GM23338 (cell line): Measurements from ENCODE around the gene BEST4. TPM values are rescaled to one million over a fixed set of nuclear protein-coding genes. Genes with fewer than 3 reads are reported as not detected.
A peak's percentile ranks its signal among the peaks of the same experiment; 100 is the strongest.

Experiments used
- ATAC-seq: fragments of 200-7000 bp; cut with Tn5 transposase; 3 replicates; pipeline ENCODE4 v1.9.1; 2020
- DNase-seq: peaks from one replicate; pipeline ENCODE4 v3.0.0-alpha.2; 2015; ENCODE audit warnings: low spot score
- H2AFZ ChIP-seq: fragments of 200-600 bp; sonication (generic); 2 replicates; pipeline ENCODE4 v1.8.0; 2016; ENCODE audit warnings: antibody characterized with exemption, mild to moderate bottlenecking, moderate library complexity
- H3F3A ChIP-seq: fragments of 200-600 bp; sonication (generic); replicated peaks from 2 replicates; pipeline ENCODE4 v1.8.0; 2017; ENCODE audit warnings: antibody characterized with exemption, mixed run types, low read depth
- H3K27ac ChIP-seq: fragments of 200-600 bp; sonication (generic); 2 replicates; pipeline ENCODE4 v1.6.1; 2016; ENCODE audit warnings: low read depth
- H3K27me3 ChIP-seq: fragments of 200-600 bp; sonication (generic); 2 replicates; pipeline ENCODE4 v1.8.0; 2016; ENCODE audit warnings: mild to moderate bottlenecking, mixed run types, moderate library complexity; ENCODE audit not compliant: insufficient read depth
- H3K36me3 ChIP-seq: fragments of 200-600 bp; sonication (generic); 2 replicates; pipeline ENCODE4 v1.8.0; 2016; ENCODE audit warnings: mild to moderate bottlenecking; ENCODE audit not compliant: insufficient read depth
- H3K4me1 ChIP-seq: fragments of 200-600 bp; sonication (generic); 2 replicates; pipeline ENCODE4 v1.8.0; 2016; ENCODE audit warnings: mild to moderate bottlenecking, moderate library complexity; ENCODE audit not compliant: insufficient read depth
- H3K4me2 ChIP-seq: fragments of 200-600 bp; sonication (generic); 2 replicates; pipeline ENCODE4 v1.7.1; 2017; ENCODE audit warnings: mixed run types
- H3K4me3 ChIP-seq: fragments of 200-600 bp; sonication (generic); 2 replicates; pipeline ENCODE4 v1.6.1; 2016; ENCODE audit warnings: mixed run types
- H3K79me2 ChIP-seq: fragments of 200-600 bp; sonication (generic); replicated peaks from 2 replicates; pipeline ENCODE4 v1.8.0; 2017; ENCODE audit warnings: mild to moderate bottlenecking; ENCODE audit not compliant: insufficient read depth
- H3K9me2 ChIP-seq: fragments of 200-600 bp; sonication (generic); 2 replicates; pipeline ENCODE4 v1.8.0; 2017; ENCODE audit not compliant: insufficient read depth
- H4K20me1 ChIP-seq: fragments of 200-600 bp; sonication (generic); replicated peaks from 2 replicates; pipeline ENCODE4 v1.8.0; 2017; ENCODE audit warnings: mild to moderate bottlenecking; ENCODE audit not compliant: insufficient read depth
- H3K27ac Mint-ChIP-seq: 2 replicates; pipeline ENCODE4 v1.8.0; 2020; ENCODE audit warnings: inconsistent platforms, mild to moderate bottlenecking, moderate library complexity, mixed read lengths
- H3K27me3 Mint-ChIP-seq: 3 replicates; pipeline ENCODE4 v1.8.0; 2022; ENCODE audit warnings: low read depth, mild to moderate bottlenecking, moderate library complexity, mixed read lengths, inconsistent platforms; ENCODE audit not compliant: insufficient read depth, poor library complexity
- H3K36me3 Mint-ChIP-seq: 3 replicates; pipeline ENCODE4 v1.8.0; 2021; ENCODE audit warnings: low read depth, mild to moderate bottlenecking, inconsistent platforms, moderate library complexity, mixed read lengths
- H3K4me1 Mint-ChIP-seq: 3 replicates; pipeline ENCODE4 v1.8.0; 2020; ENCODE audit warnings: mild to moderate bottlenecking, inconsistent platforms, mixed read lengths
- H3K4me3 Mint-ChIP-seq: 3 replicates; pipeline ENCODE4 v1.8.0; 2021; ENCODE audit warnings: moderate library complexity, mild to moderate bottlenecking, inconsistent platforms, mixed read lengths
- H3K9me3 Mint-ChIP-seq: 3 replicates; pipeline ENCODE4 v1.8.0; 2020; ENCODE audit warnings: moderate library complexity, mild to moderate bottlenecking, inconsistent platforms, mixed read lengths
- CREB1 ChIP-seq: fragments of 250-450 bp; sonication (Bioruptor Pico); IDR thresholded peaks from 2 replicates; pipeline ENCODE4 v1.5.0; 2020; ENCODE audit warnings: low read depth, mild to moderate bottlenecking, moderate library complexity
- CTCF ChIP-seq, 2 experiments: fragments of 200-600 bp in 1 of 2; sonication (generic) in 1 of 2; conservative IDR thresholded peaks; 2 replicates each; pipeline versions ENCODE4 v1.5.1 to v1.6.1; 2016 to 2017; ENCODE audit warnings: antibody characterized with exemption in 2 of 2, low read depth in 2 of 2, mild to moderate bottlenecking in 2 of 2, moderate library complexity in 1 of 2
- ETS1 ChIP-seq: IDR thresholded peaks from 2 replicates; pipeline ENCODE4 v1.6.1; 2016; ENCODE audit warnings: antibody characterized with exemption
- EZH2phosphoT487 ChIP-seq: fragments of 200-600 bp; sonication (generic); IDR thresholded peaks from one replicate; pipeline ENCODE4 v1.8.1; 2018; ENCODE audit warnings: antibody characterized with exemption; ENCODE audit not compliant: unreplicated experiment
- JUNB ChIP-seq: IDR thresholded peaks from one replicate; pipeline ENCODE4 v1.6.1; 2016; ENCODE audit warnings: antibody characterized with exemption; ENCODE audit not compliant: unreplicated experiment
- NANOG ChIP-seq: IDR thresholded peaks from 2 replicates; pipeline ENCODE4 v1.6.1; 2016; ENCODE audit warnings: antibody characterized with exemption, borderline replicate concordance
- POLR2AphosphoS5 ChIP-seq: IDR thresholded peaks from 2 replicates; pipeline ENCODE4 v1.6.1; 2016; ENCODE audit warnings: antibody characterized with exemption, low read depth
- STAT1 ChIP-seq: IDR thresholded peaks from one replicate; pipeline ENCODE4 v1.6.1; 2016; ENCODE audit warnings: antibody characterized with exemption; ENCODE audit not compliant: unreplicated experiment
- ZNF331 ChIP-seq: fragments of 250-450 bp; sonication (Bioruptor Pico); IDR thresholded peaks from 2 replicates; pipeline ENCODE4 v1.5.0; 2020; ENCODE audit warnings: low read depth, mild to moderate bottlenecking, moderate library complexity
- ZNF462 ChIP-seq: fragments of 250-450 bp; sonication (Bioruptor Pico); IDR thresholded peaks from 2 replicates; pipeline ENCODE4 v1.5.0; 2020; ENCODE audit warnings: mild to moderate bottlenecking, moderate library complexity
- polyA plus RNA-seq: library from polyadenylated mRNA; unstranded; fragments of >200 nt; fragmentation: Nextera tagmentation; extraction: Ambion mirVana; gene quantifications from 2 replicates; pipeline ENCODE4 v1.2.1, GENCODE V29; 2016
- total RNA-seq: library from RNA; depleted of rRNA; stranded (reverse); fragments of >200 nt; shearing (Covaris generic); gene quantifications from 2 replicates; pipeline ENCODE4 v1.2.3, GENCODE V29; 2014

The BEST4 gene
- total and polyA plus RNA-seq, 2 experiments from 2014 or later: 0.63 to 1.6 TPM

- Histone ChIP-seq H3K36me3 (peaks cover 4% of the 10 kb centered on the region), H3K4me1 (peaks cover 22% of the 10 kb centered on the region), H3K4me3 (peak overlapping the region; percentile 66), H4K20me1 (0 out of 2 replicates have a peak, but pooled peaks cover 2% of the 10 kb centered on the region), H3K27me3 (0 out of 2 replicates have a peak, but pooled peaks cover 10% of the 10 kb centered on the region), H3K9me2 (no peaks in the 10 kb centered on the region), H3K79me2 (no peaks in the 10 kb centered on the region), H2AFZ (peak overlapping the region; percentile 95), H3F3A (peaks cover 52% of the 10 kb centered on the region), H3K27ac (no peak overlapping the region), H3K4me2 (peak overlapping the region; percentile 89)
- Mint-ChIP-seq H3K27ac (no peak overlapping the region; the same call in 1 of the 2 replicates), H3K4me1 (peaks cover 28% of the 10 kb centered on the region), H3K36me3 (peaks cover 27% of the 10 kb centered on the region), H3K9me3 (no peaks in the 10 kb centered on the region; the same call in 2 of the 3 replicates), H3K27me3 (peaks cover 31% of the 10 kb centered on the region), H3K4me3 (peak overlapping the region; percentile 74)
- TF ChIP-seq POLR2AphosphoS5 (peak; percentile 67), EZH2phosphoT487 (no peak), ETS1 (peak; percentile 30; the same call in 1 of the 2 replicates), STAT1 (no peak), CREB1 (CRISPR knock-in tag) (peak; percentile 35; the same call in 1 of the 2 replicates), CTCF (conservative IDR thresholded peaks at IDR 0.05; ENCODE audit: low read depth in 2 of 2) (peak; percentile 37 to 44), ZNF331 (CRISPR knock-in tag) (no peak)
- ATAC-seq (peak; percentile 44), DNase-seq (peak; percentile 84)
Observed at GRCh38 chr1:44784094-44785028, 3.6 kb downstream of the BEST4 start.

GRCh38 chr1:44783697-44784093, 4.3 kb downstream of the BEST4 start:
- Histone ChIP-seq H2AFZ (peak overlapping the region; percentile 95), H3K27me3 (0 out of 2 replicates have a peak, but pooled peaks cover 10% of the 10 kb centered on the region), H3K27ac (no peak overlapping the region), H3K4me2 (peak overlapping the region; percentile 89), H3K79me2 (peaks cover 2% of the 10 kb centered on the region; the same call in 1 of the 2 replicates), H3K4me3 (peak overlapping the region; percentile 66), H3K36me3 (peaks cover 11% of the 10 kb centered on the region), H4K20me1 (peaks cover 8% of the 10 kb centered on the region), H3F3A (peaks cover 59% of the 10 kb centered on the region), H3K4me1 (peaks cover 22% of the 10 kb centered on the region), H3K9me2 (no peaks in the 10 kb centered on the region)
- Mint-ChIP-seq H3K9me3 (no peaks in the 10 kb centered on the region; the same call in 2 of the 3 replicates), H3K27me3 (peaks cover 36% of the 10 kb centered on the region), H3K36me3 (peaks cover 34% of the 10 kb centered on the region), H3K27ac (no peak overlapping the region; the same call in 1 of the 2 replicates), H3K4me1 (peaks cover 29% of the 10 kb centered on the region), H3K4me3 (peak overlapping the region; percentile 70)
- ATAC-seq (no peak), DNase-seq (peak; percentile 32)
- TF ChIP-seq ZNF462 (CRISPR knock-in tag) (no peak), ZNF331 (CRISPR knock-in tag) (no peak), JUNB (no peak), NANOG (no peak), EZH2phosphoT487 (no peak), STAT1 (no peak)
